Suprapubic skin (tissue), 4 donors: ENCODE measurements around the gene ATP10B.

Experiments
- POLR2A ChIP-seq, 2 donors: fragments of 450-650 bp; IDR thresholded peaks; one replicate each; pipeline ENCODE4 v1.6.1; 2017; ENCODE audit warnings: antibody characterized with exemption in 2 of 2, mild to moderate bottlenecking in 2 of 2, moderate library complexity in 2 of 2
- POLR2AphosphoS5 ChIP-seq, 3 donors: sonication (generic); formaldehyde crosslinking; IDR thresholded peaks; one replicate each; pipeline ENCODE4 v1.6.1; 2017; ENCODE audit warnings: antibody characterized with exemption in 3 of 3
- TF ChIP-seq, protein P1 (sequence below), 2 donors: fragments of 200-600 bp in 1 of 2; fragments of 450-650 bp in 1 of 2; sonication (generic) in 1 of 2; IDR thresholded peaks; one replicate each; pipeline ENCODE4 v1.5.1; 2016 to 2019; ENCODE audit warnings: antibody characterized with exemption in 2 of 2, mild to moderate bottlenecking in 1 of 2, moderate library complexity in 1 of 2

DNA sequence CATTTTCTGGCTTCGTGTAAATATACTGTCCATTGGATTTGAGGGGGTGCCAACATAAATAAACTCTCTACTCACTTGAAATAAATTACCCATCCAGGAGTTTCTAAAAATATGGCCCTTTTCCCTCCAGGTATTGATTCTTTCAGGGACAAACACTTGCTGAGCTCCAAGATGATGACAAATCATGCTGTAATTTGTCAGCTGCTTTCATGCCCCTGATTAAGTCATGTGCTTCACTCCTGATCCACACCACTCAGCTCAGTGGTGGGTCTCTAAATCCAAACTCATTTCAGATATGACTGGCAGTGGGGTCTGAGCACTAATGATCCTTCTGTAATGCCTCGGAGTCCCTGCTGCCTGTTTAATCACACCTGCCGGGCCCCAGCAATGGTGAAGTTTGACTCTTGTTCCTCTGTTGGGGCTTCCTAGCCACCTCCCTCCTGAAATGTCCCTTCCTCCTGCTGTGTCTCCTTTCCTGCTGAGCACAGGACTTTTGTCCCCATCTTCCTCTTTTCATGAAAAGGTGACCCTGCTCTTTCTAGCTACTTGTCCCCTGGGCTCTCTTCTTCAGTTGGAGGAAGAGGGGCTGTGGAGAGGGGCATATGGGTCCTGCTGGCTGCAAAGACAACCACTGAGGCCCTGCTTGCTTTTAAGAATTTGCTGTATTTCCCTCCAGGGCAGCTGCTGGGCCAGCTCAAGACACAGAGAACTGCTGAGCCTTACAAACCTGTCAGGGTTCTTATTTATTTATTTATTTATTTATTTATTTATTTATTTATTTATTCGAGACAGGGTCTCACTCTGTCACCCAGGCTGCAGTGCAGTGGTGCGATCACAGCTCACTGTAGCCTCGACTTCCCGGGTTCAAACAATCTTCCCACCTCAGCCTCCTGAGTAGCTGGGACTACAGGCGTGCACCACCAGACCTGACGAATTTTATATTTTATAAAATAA is 200.0 kb downstream of the ATP10B start:
- TF ChIP-seq, protein P1, sequence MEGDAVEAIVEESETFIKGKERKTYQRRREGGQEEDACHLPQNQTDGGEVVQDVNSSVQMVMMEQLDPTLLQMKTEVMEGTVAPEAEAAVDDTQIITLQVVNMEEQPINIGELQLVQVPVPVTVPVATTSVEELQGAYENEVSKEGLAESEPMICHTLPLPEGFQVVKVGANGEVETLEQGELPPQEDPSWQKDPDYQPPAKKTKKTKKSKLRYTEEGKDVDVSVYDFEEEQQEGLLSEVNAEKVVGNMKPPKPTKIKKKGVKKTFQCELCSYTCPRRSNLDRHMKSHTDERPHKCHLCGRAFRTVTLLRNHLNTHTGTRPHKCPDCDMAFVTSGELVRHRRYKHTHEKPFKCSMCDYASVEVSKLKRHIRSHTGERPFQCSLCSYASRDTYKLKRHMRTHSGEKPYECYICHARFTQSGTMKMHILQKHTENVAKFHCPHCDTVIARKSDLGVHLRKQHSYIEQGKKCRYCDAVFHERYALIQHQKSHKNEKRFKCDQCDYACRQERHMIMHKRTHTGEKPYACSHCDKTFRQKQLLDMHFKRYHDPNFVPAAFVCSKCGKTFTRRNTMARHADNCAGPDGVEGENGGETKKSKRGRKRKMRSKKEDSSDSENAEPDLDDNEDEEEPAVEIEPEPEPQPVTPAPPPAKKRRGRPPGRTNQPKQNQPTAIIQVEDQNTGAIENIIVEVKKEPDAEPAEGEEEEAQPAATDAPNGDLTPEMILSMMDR (IDR thresholded peaks at IDR 0.05): no peak
- TF ChIP-seq POLR2AphosphoS5 (IDR thresholded peaks at IDR 0.05) (no peak), POLR2A (IDR thresholded peaks at IDR 0.05) (no peak)
